HUES6 (cell line): ENCODE measurements around the gene SEC63.

Experiments used
- H3K27ac ChIP-seq: 2 replicates; pipeline ENCODE4 v1.7.0; 2013; ENCODE audit warnings: low read depth, mild to moderate bottlenecking, low read length, inconsistent platforms
- H3K27me3 ChIP-seq: 2 replicates; pipeline ENCODE4 v1.6.1; 2013; ENCODE audit warnings: low read length; ENCODE audit not compliant: control insufficient read depth, insufficient read depth
- H3K36me3 ChIP-seq: 2 replicates; pipeline ENCODE4 v1.6.1; 2013; ENCODE audit warnings: low read length; ENCODE audit not compliant: control insufficient read depth, insufficient read depth
- H3K4me1 ChIP-seq: 2 replicates; pipeline ENCODE4 v1.6.1; 2013; ENCODE audit warnings: low read length; ENCODE audit not compliant: control insufficient read depth, insufficient read depth
- H3K4me3 ChIP-seq: 2 replicates; pipeline ENCODE4 v1.5.1; 2013; ENCODE audit warnings: low read depth, low read length
- H3K9ac ChIP-seq: one replicate; pipeline ENCODE4 v1.6.1; 2013; ENCODE audit warnings: mild to moderate bottlenecking, low read length
- H3K9me3 ChIP-seq: 2 replicates; pipeline ENCODE4 v1.6.1; 2013; ENCODE audit warnings: low read depth, low read length; ENCODE audit not compliant: control insufficient read depth, insufficient read depth

SEC63 gene

DNA sequence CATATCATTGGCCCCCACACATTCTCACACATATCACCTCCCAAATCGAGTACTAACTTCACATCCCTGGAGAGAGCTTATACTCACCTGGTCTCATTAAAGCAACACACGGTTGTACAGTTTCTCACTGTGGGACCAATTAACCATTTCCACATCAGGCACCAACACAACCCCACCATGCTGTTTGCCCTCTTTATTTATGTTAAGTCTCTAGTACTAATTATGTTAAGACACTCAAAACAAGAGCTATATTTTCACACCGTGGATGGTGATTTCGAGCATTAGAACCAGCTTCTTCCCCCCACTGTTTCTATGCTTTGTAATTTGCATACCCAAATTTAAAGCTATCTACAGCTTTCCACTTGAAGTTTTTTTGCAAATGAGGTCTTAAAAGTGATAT, 140.2 kb downstream of the SEC63 start:
- Histone ChIP-seq H3K9me3 (no peaks in the 10 kb centered on the region), H3K9ac (no peak overlapping the region), H3K4me3 (no peak overlapping the region), H3K27me3 (no peaks in the 10 kb centered on the region), H3K4me1 (peaks cover 22% of the 10 kb centered on the region), H3K36me3 (no peaks in the 10 kb centered on the region), H3K27ac (no peak overlapping the region)
